Measurements from ENCODE around the gene MAP7.

The MAP7 gene

GRCh38 chr6:136526196-136526930 lies 23.9 kb downstream of the MAP7 start:
- Histone ChIP-seq H3K9me3 (ENCODE audit: control insufficient read depth, insufficient read depth, low read length) (no peaks in the 10 kb centered on the region), H3K36me3 (ENCODE audit: control insufficient read depth, insufficient read depth, low read length) (no peaks in the 10 kb centered on the region), H3K4me1 (ENCODE audit: control insufficient read depth, insufficient read depth, low read length) (peaks cover 44% of the 10 kb centered on the region), H3K9ac (ENCODE audit: low read depth, low read length) (no peak overlapping the region), H3K27me3 (ENCODE audit: control insufficient read depth, insufficient read depth, low read length) (no peaks in the 10 kb centered on the region), H3K4me3 (ENCODE audit: low read depth, low read length) (no peak overlapping the region)

DNA sequence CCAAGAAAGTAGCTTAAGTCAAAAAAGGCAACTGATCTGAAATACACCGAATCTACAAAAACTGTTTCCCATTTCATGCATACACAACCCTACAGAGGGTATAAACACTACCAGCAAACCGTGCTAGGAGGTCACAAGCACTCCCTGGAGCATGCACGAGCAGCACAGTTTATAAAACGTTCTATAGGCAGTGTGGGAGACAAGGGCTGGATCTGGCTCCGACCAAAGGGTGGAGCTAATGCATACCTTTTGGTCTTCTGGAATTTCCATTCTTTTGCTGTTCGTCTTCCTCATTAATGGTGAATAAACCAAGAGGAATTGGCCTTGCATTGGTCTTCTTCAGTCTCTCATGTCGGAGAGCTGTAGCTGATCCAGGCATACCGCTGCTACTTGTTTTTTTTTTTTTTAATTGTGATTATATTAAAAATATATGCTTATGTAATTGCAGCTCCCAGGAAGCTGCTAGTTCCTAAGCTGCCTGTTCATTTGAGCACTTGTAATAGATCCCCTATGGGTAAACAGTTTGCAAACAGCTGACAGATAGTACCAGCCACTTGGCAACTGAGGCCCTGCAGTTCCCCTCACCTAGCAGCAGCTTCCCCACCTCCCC lies 24.5 kb downstream of the MAP7 start:
- no peak overlapping the region for H3K9ac ChIP-seq (ENCODE audit: low read depth, low read length)
- peaks cover 39% of the 10 kb centered on the region for H3K4me1 ChIP-seq (ENCODE audit: control insufficient read depth, insufficient read depth, low read length)
- H3K9me3 ChIP-seq (ENCODE audit: control insufficient read depth, insufficient read depth, low read length) = no peaks in the 10 kb centered on the region
- no peak overlapping the region for H3K4me3 ChIP-seq (ENCODE audit: low read depth, low read length)
- no peaks in the 10 kb centered on the region for H3K36me3 ChIP-seq (ENCODE audit: control insufficient read depth, insufficient read depth, low read length)
- H3K27me3 ChIP-seq (ENCODE audit: control insufficient read depth, insufficient read depth, low read length) = no peaks in the 10 kb centered on the region

DNA sequence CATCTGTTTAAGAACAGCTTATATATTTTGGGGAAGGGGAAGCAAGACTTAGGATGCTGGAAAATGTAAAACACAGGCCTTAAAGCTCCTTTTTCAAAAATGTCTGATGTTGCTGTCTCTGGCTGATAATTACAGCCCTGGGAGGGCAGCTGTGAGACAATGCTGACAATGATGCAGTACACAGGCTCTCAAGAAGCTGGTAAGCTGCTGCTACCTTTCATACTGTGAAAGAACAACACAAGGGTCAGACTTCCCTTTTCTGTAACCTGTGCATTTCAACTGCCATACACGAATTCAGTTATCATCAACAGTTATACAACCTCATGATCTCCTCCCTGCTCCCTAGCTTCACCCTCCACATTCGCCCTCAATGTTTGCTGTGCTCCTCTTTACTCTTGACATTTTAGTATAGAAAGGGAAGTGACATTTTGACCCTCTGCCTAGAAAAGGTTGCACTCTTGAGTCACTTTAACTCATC lies 25.2 kb downstream of the MAP7 start:
- no peaks in the 10 kb centered on the region for H3K36me3 ChIP-seq (ENCODE audit: control insufficient read depth, insufficient read depth, low read length)
- H3K9ac ChIP-seq (ENCODE audit: low read depth, low read length) = no peak overlapping the region
- no peaks in the 10 kb centered on the region for H3K27me3 ChIP-seq (ENCODE audit: control insufficient read depth, insufficient read depth, low read length)
- H3K4me1 ChIP-seq (ENCODE audit: control insufficient read depth, insufficient read depth, low read length) = peaks cover 43% of the 10 kb centered on the region
- no peaks in the 10 kb centered on the region for H3K9me3 ChIP-seq (ENCODE audit: control insufficient read depth, insufficient read depth, low read length)
- no peak overlapping the region for H3K4me3 ChIP-seq (ENCODE audit: low read depth, low read length)

GRCh38 chr6:136524339-136524935 lies 25.8 kb downstream of the MAP7 start:
- Histone ChIP-seq H3K4me1 (ENCODE audit: control insufficient read depth, insufficient read depth, low read length) (peaks cover 44% of the 10 kb centered on the region), H3K9ac (ENCODE audit: low read depth, low read length) (no peak overlapping the region), H3K9me3 (ENCODE audit: control insufficient read depth, insufficient read depth, low read length) (no peaks in the 10 kb centered on the region), H3K36me3 (ENCODE audit: control insufficient read depth, insufficient read depth, low read length) (no peaks in the 10 kb centered on the region), H3K27me3 (ENCODE audit: control insufficient read depth, insufficient read depth, low read length) (no peaks in the 10 kb centered on the region), H3K4me3 (ENCODE audit: low read depth, low read length) (no peak overlapping the region)

DNA sequence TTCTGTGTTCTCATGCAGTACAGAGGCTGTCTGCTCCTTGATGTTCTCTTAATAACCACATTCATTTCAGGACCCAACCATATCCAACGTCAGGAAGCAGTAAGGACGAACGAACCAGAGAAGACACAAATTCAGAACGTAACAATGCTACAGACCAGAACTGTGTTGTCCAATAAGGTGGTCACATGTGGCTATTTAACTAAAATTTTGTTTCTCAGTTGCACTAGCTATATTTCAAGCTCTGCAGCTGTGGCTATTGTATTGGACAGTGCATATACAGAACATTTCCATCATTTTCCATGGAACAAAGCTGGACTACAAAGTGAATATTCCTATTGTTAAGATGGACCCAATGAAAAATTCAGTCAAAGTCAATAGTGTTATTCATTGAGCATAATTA lies 27.0 kb downstream of the MAP7 start:
- H3K27me3 ChIP-seq (ENCODE audit: control insufficient read depth, insufficient read depth, low read length) = no peaks in the 10 kb centered on the region
- no peaks in the 10 kb centered on the region for H3K9me3 ChIP-seq (ENCODE audit: control insufficient read depth, insufficient read depth, low read length)
- H3K4me3 ChIP-seq (ENCODE audit: low read depth, low read length) = no peak overlapping the region
- no peak overlapping the region for H3K9ac ChIP-seq (ENCODE audit: low read depth, low read length)
- H3K36me3 ChIP-seq (ENCODE audit: control insufficient read depth, insufficient read depth, low read length) = no peaks in the 10 kb centered on the region
- peaks cover 38% of the 10 kb centered on the region for H3K4me1 ChIP-seq (ENCODE audit: control insufficient read depth, insufficient read depth, low read length)

- Histone ChIP-seq H3K36me3 (ENCODE audit: control insufficient read depth, insufficient read depth, low read length) (no peaks in the 10 kb centered on the region), H3K27me3 (ENCODE audit: control insufficient read depth, insufficient read depth, low read length) (no peaks in the 10 kb centered on the region), H3K4me1 (ENCODE audit: control insufficient read depth, insufficient read depth, low read length) (peaks cover 33% of the 10 kb centered on the region), H3K9ac (ENCODE audit: low read depth, low read length) (no peak overlapping the region), H3K4me3 (ENCODE audit: low read depth, low read length) (no peak overlapping the region), H3K9me3 (ENCODE audit: control insufficient read depth, insufficient read depth, low read length) (no peaks in the 10 kb centered on the region)
Measured at GRCh38 chr6:136522636-136523035, 27.6 kb downstream of the MAP7 start.

DNA sequence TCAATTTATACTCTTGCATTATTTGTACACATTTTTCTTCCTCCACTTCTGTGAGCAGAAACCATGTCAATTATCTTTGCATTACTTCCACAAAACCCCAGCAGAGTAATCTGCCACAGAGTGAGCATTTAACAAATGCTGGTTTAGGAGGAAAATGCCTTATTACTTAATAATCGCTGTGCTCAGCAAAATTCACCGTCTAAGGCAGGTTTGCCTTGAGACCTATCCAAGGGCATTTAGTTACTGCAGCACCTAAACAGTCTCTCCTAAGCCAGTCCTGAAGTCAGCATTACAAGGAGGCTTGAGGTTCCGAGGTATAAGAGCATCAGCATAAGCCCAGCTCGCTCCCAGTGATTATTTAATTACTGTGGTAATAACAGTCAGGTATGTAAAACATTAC lies 28.3 kb downstream of the MAP7 start:
- no peaks in the 10 kb centered on the region for H3K27me3 ChIP-seq (ENCODE audit: control insufficient read depth, insufficient read depth, low read length)
- peaks cover 30% of the 10 kb centered on the region for H3K4me1 ChIP-seq (ENCODE audit: control insufficient read depth, insufficient read depth, low read length)
- no peak overlapping the region for H3K9ac ChIP-seq (ENCODE audit: low read depth, low read length)
- no peaks in the 10 kb centered on the region for H3K9me3 ChIP-seq (ENCODE audit: control insufficient read depth, insufficient read depth, low read length)
- H3K36me3 ChIP-seq (ENCODE audit: control insufficient read depth, insufficient read depth, low read length) = no peaks in the 10 kb centered on the region
- no peak overlapping the region for H3K4me3 ChIP-seq (ENCODE audit: low read depth, low read length)

- Histone ChIP-seq H3K9ac (ENCODE audit: low read depth, low read length) (no peak overlapping the region), H3K4me1 (ENCODE audit: control insufficient read depth, insufficient read depth, low read length) (peaks cover 25% of the 10 kb centered on the region), H3K9me3 (ENCODE audit: control insufficient read depth, insufficient read depth, low read length) (no peaks in the 10 kb centered on the region), H3K4me3 (ENCODE audit: low read depth, low read length) (no peak overlapping the region), H3K36me3 (ENCODE audit: control insufficient read depth, insufficient read depth, low read length) (no peaks in the 10 kb centered on the region), H3K27me3 (ENCODE audit: control insufficient read depth, insufficient read depth, low read length) (no peaks in the 10 kb centered on the region)
Measured at GRCh38 chr6:136521427-136521826, 28.8 kb downstream of the MAP7 start.

DNA sequence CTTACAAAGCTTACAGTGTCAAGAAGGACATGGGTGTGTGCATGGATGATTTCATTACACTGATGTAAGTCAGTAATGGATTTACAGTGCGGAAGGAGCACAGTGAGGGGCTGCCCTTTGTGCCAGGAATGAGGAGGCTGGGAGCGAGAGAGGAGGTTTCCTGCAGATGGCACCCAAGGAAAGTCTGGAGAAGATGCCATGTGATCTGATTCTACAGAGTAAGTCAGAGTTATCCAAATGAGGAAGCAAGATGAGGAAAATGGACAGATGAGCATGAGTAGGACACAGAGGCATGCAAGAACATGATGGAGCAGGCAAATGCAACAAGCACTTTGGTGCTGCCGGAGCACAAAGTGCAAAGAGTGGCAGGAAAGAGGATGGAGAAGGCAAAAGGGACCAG lies 29.7 kb downstream of the MAP7 start:
- H3K9ac ChIP-seq (ENCODE audit: low read depth, low read length) = no peak overlapping the region
- H3K4me1 ChIP-seq (ENCODE audit: control insufficient read depth, insufficient read depth, low read length) = peaks cover 18% of the 10 kb centered on the region
- no peaks in the 10 kb centered on the region for H3K9me3 ChIP-seq (ENCODE audit: control insufficient read depth, insufficient read depth, low read length)
- H3K4me3 ChIP-seq (ENCODE audit: low read depth, low read length) = no peak overlapping the region
- H3K27me3 ChIP-seq (ENCODE audit: control insufficient read depth, insufficient read depth, low read length) = no peaks in the 10 kb centered on the region
- no peaks in the 10 kb centered on the region for H3K36me3 ChIP-seq (ENCODE audit: control insufficient read depth, insufficient read depth, low read length)

DNA sequence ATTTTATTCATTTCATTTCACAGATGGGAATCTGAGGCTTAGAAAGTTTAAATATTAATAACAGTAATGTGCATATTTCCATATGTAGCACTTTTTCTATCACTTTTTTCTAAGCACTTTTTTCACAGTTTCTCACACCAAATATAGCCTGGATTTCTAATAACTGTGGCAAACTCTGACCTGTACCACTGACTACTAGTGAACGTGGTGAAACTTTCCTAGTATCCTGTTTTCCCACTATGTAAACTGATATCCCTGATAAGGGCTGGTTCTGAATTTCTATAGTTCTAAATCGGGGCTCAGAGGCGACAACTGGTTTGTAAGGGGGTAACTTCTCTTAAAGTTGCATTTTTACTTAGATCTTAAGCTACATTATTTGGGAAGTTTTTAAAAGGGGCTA lies 32.6 kb downstream of the MAP7 start:
- no peaks in the 10 kb centered on the region for H3K27me3 ChIP-seq (ENCODE audit: control insufficient read depth, insufficient read depth, low read length)
- no peak overlapping the region for H3K9ac ChIP-seq (ENCODE audit: low read depth, low read length)
- no peak overlapping the region for H3K4me3 ChIP-seq (ENCODE audit: low read depth, low read length)
- H3K9me3 ChIP-seq (ENCODE audit: control insufficient read depth, insufficient read depth, low read length) = no peaks in the 10 kb centered on the region
- peaks cover 12% of the 10 kb centered on the region for H3K4me1 ChIP-seq (ENCODE audit: control insufficient read depth, insufficient read depth, low read length)
- H3K36me3 ChIP-seq (ENCODE audit: control insufficient read depth, insufficient read depth, low read length) = no peaks in the 10 kb centered on the region

GRCh38 chr6:136517002-136517401 lies 33.2 kb downstream of the MAP7 start:
- Histone ChIP-seq H3K9me3 (ENCODE audit: control insufficient read depth, insufficient read depth, low read length) (no peaks in the 10 kb centered on the region), H3K9ac (ENCODE audit: low read depth, low read length) (no peak overlapping the region), H3K27me3 (ENCODE audit: control insufficient read depth, insufficient read depth, low read length) (no peaks in the 10 kb centered on the region), H3K36me3 (ENCODE audit: control insufficient read depth, insufficient read depth, low read length) (no peaks in the 10 kb centered on the region), H3K4me1 (ENCODE audit: control insufficient read depth, insufficient read depth, low read length) (peaks cover 12% of the 10 kb centered on the region), H3K4me3 (ENCODE audit: low read depth, low read length) (no peak overlapping the region)

DNA sequence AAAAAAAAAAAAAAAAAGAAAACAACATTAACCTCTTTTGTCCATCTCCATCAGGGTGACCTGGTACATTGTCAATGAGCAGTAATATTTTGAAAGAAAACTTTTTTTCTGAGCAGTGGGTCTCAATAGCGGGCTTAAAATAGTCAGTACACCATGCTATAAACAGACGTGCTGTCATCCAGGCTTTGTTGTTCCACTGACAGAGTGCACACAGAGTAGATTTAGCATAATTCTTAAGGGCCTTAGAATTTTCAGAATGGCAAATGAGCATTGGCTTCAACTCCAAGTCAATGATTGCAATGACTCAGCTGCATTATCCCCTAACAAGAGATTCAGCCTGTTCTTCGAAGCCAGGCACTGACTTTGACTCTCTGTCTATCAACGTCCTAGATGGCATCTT lies 35.6 kb downstream of the MAP7 start:
- H3K9me3 ChIP-seq (ENCODE audit: control insufficient read depth, insufficient read depth, low read length) = no peaks in the 10 kb centered on the region
- no peaks in the 10 kb centered on the region for H3K27me3 ChIP-seq (ENCODE audit: control insufficient read depth, insufficient read depth, low read length)
- no peaks in the 10 kb centered on the region for H3K36me3 ChIP-seq (ENCODE audit: control insufficient read depth, insufficient read depth, low read length)
- H3K9ac ChIP-seq (ENCODE audit: low read depth, low read length) = no peak overlapping the region
- no peak overlapping the region for H3K4me3 ChIP-seq (ENCODE audit: low read depth, low read length)
- H3K4me1 ChIP-seq (ENCODE audit: control insufficient read depth, insufficient read depth, low read length) = peaks cover 8% of the 10 kb centered on the region
